HepG2 (cell line): Measurements from ENCODE around the gene PLAA. TPM values are rescaled to one million over a fixed set of nuclear protein-coding genes. Genes with fewer than 3 reads are reported as not detected.

Experiments
- ATAC-seq: fragments of 200-7000 bp; cut with Tn5 transposase; 3 replicates; pipeline ENCODE4 v1.9.1; 2020; ENCODE audit warnings: mild to moderate bottlenecking, moderate library complexity
- BruUV-seq: library from RNA; stranded (reverse); fragments of 400-500 nt; replicated peaks from 2 replicates; lab custom pipeline; 2021; lab: Mats Ljungman, UMichigan
- CTCF ChIA-PET: fragments of 300-600 bp; formaldehyde crosslinking; extraction: SDS; loops from one replicate; lab custom pipeline; 2021; ENCODE audit warnings: low total read pairs, inconsistent platforms, low intra/inter-chr PET ratio; lab: Yijun Ruan, JAX
- POLR2A ChIA-PET: fragments of 350-600 bp; sonication (Branson Sonifier 250); formaldehyde crosslinking; loops from one replicate; lab custom pipeline; 2020; ENCODE audit warnings: antibody characterized with exemption, inconsistent platforms; lab: Yijun Ruan, JAX
- DNase-seq: peaks from one replicate; pipeline ENCODE4 v3.0.0-alpha.2; 2015; ENCODE audit warnings: low spot score
- FAIRE-seq: peaks from 3 replicates; lab custom pipeline; 2011; peaks lifted over from hg19 to GRCh38; lab: Jason Lieb, UNC
- H2AFZ ChIP-seq: one replicate; pipeline ENCODE4 v1.6.1; 2011; ENCODE audit warnings: low read length, inconsistent platforms
- H3K27ac ChIP-seq: fragments of 300-600 bp; 3 replicates; pipeline ENCODE4 v1.8.0; 2011; ENCODE audit warnings: mixed run types, mild to moderate bottlenecking, mixed read lengths, low read length, inconsistent platforms; ENCODE audit not compliant: insufficient read depth; ENCODE audit errors: extremely low read length
- H3K27me3 ChIP-seq, 2 experiments: fragments of 200-600 bp in 1 of 2; 2 replicates in 1 of 2; 3 replicates in 1 of 2; pipeline versions ENCODE4 v1.6.0 to v1.8.0; 2011; ENCODE audit warnings: low read length in 2 of 2, mild to moderate bottlenecking in 2 of 2, moderate library complexity in 2 of 2, inconsistent platforms in 1 of 2; ENCODE audit not compliant: insufficient read depth in 2 of 2, control insufficient read depth in 1 of 2
- H3K36me3 ChIP-seq, 2 experiments: fragments of 200-600 bp in 1 of 2; replicated peaks in 1 of 2; 2 replicates in 1 of 2; 3 replicates in 1 of 2; pipeline versions ENCODE4 v1.5.1 to v1.8.0; 2011; ENCODE audit warnings: low read length in 2 of 2, inconsistent platforms in 1 of 2; ENCODE audit not compliant: insufficient read depth in 2 of 2, control insufficient read depth in 1 of 2
- H3K4me1 ChIP-seq: 2 replicates; pipeline ENCODE4 v1.5.1; 2012; ENCODE audit warnings: low read length, inconsistent platforms; ENCODE audit not compliant: insufficient read depth
- H3K4me2 ChIP-seq: 2 replicates; pipeline ENCODE4 v1.6.0; 2011; ENCODE audit warnings: low read depth, low read length, inconsistent platforms
- H3K4me3 ChIP-seq, 3 experiments: fragments of 200-600 bp in 1 of 3; sonication (generic), shearing (Covaris generic) in 1 of 3; replicated peaks in 1 of 3; 2 replicates each; pipeline ENCODE4 v1.5.1; 2011 to 2016; ENCODE audit warnings: low read length in 3 of 3, inconsistent platforms in 2 of 3, low read depth in 2 of 3, mild to moderate bottlenecking in 2 of 3, control low read depth in 1 of 3, mixed read lengths in 1 of 3; ENCODE audit not compliant: insufficient read depth in 1 of 3
- H3K79me2 ChIP-seq: one replicate; pipeline ENCODE4 v1.6.1; 2011; ENCODE audit warnings: low read length, inconsistent platforms; ENCODE audit not compliant: insufficient read depth
- H3K9ac ChIP-seq: 2 replicates; pipeline ENCODE4 v1.6.0; 2011; ENCODE audit warnings: mild to moderate bottlenecking, low read depth, low read length, inconsistent platforms; ENCODE audit not compliant: insufficient read depth
- H3K9me3 ChIP-seq: 2 replicates; pipeline ENCODE4 v1.5.1; 2012; ENCODE audit warnings: mild to moderate bottlenecking, low read length
- H4K20me1 ChIP-seq: 2 replicates; pipeline ENCODE4 v1.6.0; 2011; ENCODE audit warnings: inconsistent platforms, mild to moderate bottlenecking, low read length, moderate library complexity; ENCODE audit not compliant: insufficient read depth
- CTCF ChIP-seq: sonication (generic); formaldehyde crosslinking; IDR thresholded peaks from 2 replicates; pipeline ENCODE4 v1.5.0; 2020; ENCODE audit warnings: mild to moderate bottlenecking, missing genetic modification reagents, moderate library complexity
- HBP1 ChIP-seq: IDR thresholded peaks from 2 replicates; pipeline ENCODE4 v1.6.1; 2016; ENCODE audit warnings: low read depth, control low read depth
- HINFP ChIP-seq: sonication (generic); formaldehyde crosslinking; IDR thresholded peaks from 2 replicates; pipeline ENCODE4 v1.4.0; 2020; ENCODE audit warnings: low read depth, mild to moderate bottlenecking, missing genetic modification reagents
- JARID2 ChIP-seq: sonication (generic); formaldehyde crosslinking; IDR thresholded peaks from 2 replicates; pipeline ENCODE4 v1.8.1; 2023; ENCODE audit warnings: missing genetic modification reagents, inconsistent platforms; ENCODE audit not compliant: insufficient replicate concordance
- TRAFD1 ChIP-seq: sonication (generic); formaldehyde crosslinking; IDR thresholded peaks from 2 replicates; pipeline ENCODE4 v1.5.1; 2020; ENCODE audit warnings: missing genetic modification reagents, mild to moderate bottlenecking, borderline replicate concordance
- ZKSCAN1 ChIP-seq: fragments of 150-350 bp; IDR thresholded peaks from 2 replicates; pipeline ENCODE4 v1.6.1; 2014; ENCODE audit warnings: low read length
- ZNF484 ChIP-seq: sonication (generic); formaldehyde crosslinking; IDR thresholded peaks from 2 replicates; pipeline ENCODE4 v1.5.1; 2020; ENCODE audit warnings: mild to moderate bottlenecking, low read depth, missing genetic modification reagents, borderline replicate concordance
- ZNF580 ChIP-seq: IDR thresholded peaks from 2 replicates; pipeline ENCODE4 v1.6.1; 2016; ENCODE audit warnings: low read depth, borderline replicate concordance
- ZNF773 ChIP-seq: sonication (generic); formaldehyde crosslinking; IDR thresholded peaks from 2 replicates; pipeline ENCODE4 v1.4.0; 2020; ENCODE audit warnings: missing genetic modification reagents, borderline replicate concordance
- WGBS: methylation state at CpG from one replicate; pipeline ENCODE4 v1.1.6; 2017; ENCODE audit warnings: low lambda C conversion rate; 5-methylcytosine and 5-hydroxymethylcytosine counted together
- in situ Hi-C: cut with HindIII; loops from 2 replicates; pipeline ENCODE4 v1.10.0; 2017; ENCODE audit warnings: low pct_unique_long_range_greater_than_20kb; ENCODE audit not compliant: extremely low pct_ligation_motif_present
- intact Hi-C: fragments of 100-400 bp; cut with micrococcal nuclease; formaldehyde crosslinking; loops from one replicate; pipeline ENCODE4 v1.10.0; 2022; ENCODE audit not compliant: unreplicated experiment
- polyA plus RNA-seq, 8 experiments: library from polyadenylated mRNA; depleted of rRNA in 3 of 8; stranded (reverse) in 7 of 8; unstranded in 1 of 8; fragments of >200 nt; fragmentation: Illumina TruSeq in 4 of 8; extraction: Trizol in 4 of 8; gene quantifications; 2 replicates each; pipeline versions ENCODE4 v1.2.1 to v1.2.3, GENCODE V29; 2011 to 2016; ENCODE audit warnings: low read depth in 4 of 8, missing spikeins in 1 of 8, mixed read lengths in 1 of 8; ENCODE audit not compliant: insufficient read depth in 1 of 8
- total RNA-seq, 5 experiments: library from RNA; depleted of rRNA; stranded (reverse); fragments of >200 nt; fragmentation: Illumina TruSeq; extraction: Trizol; gene quantifications; 2 replicates each; pipeline ENCODE4 v1.2.3, GENCODE V29; 2016; ENCODE audit warnings: low read depth in 1 of 5

The PLAA gene
- total and polyA plus RNA-seq, 2 of the 13 experiments (the other 11 are each of a cell fraction or from before 2014, with no cell fraction given): 5.8 to 22.9 TPM

GRCh38 chr9:26975728-26976707 is 29.0 kb upstream of the PLAA start (continued):
- peak; percentile 66 for TF ChIP-seq CTCF (CRISPR knock-in tag)

- TF ChIP-seq HINFP (CRISPR knock-in tag): no peak
- no peak for TF ChIP-seq TRAFD1 (CRISPR knock-in tag)
- no peak for TF ChIP-seq ZNF773 (CRISPR knock-in tag)
- no peak for TF ChIP-seq JARID2 (CRISPR knock-in tag)
- no peak for TF ChIP-seq ZKSCAN1
- no peak for TF ChIP-seq ZNF484 (CRISPR knock-in tag)
- TF ChIP-seq HBP1: no peak
- no peak for TF ChIP-seq ZNF580 (CRISPR knock-in tag)
- ChIA-PET CTCF (interaction anchor here (0.5 to 1.1 kb wide), 2 partner anchors 64 to 231 kb away, joined by 3 read pairs; no protein-coding TSS in a partner anchor), POLR2A (no interaction called here)
- Histone ChIP-seq H2AFZ (no peak overlapping the region), H3K27me3 (no peaks in the 10 kb centered on the region), H4K20me1 (no peaks in the 10 kb centered on the region), H3K9ac (no peak overlapping the region), H3K79me2 (peaks cover 2% of the 10 kb centered on the region), H3K36me3 (no peaks in the 10 kb centered on the region), H3K9me3 (no peaks in the 10 kb centered on the region), H3K4me1 (peaks cover 9% of the 10 kb centered on the region), H3K27ac (no peak overlapping the region), H3K4me2 (no peak overlapping the region), H3K4me3 (no peak overlapping the region)
- in situ Hi-C loops (loop anchor here (5.0 kb wide), 1 partner anchor 233 kb away; no protein-coding TSS in a partner anchor), intact Hi-C loops (loop anchor here (1.0 to 2.0 kb wide), 2 partner anchors 82 to 231 kb away; partner anchors contain the start of gene CAAP1)
- FAIRE-seq: no peak
- no peak for ATAC-seq
- DNase-seq: no peak
- BruUV-seq: no TSS peak
- WGBS: 91% methylated on average over 4 of the region's 4 CpGs
Measured at GRCh38 chr9:26974927-26975326, 27.9 kb upstream of the PLAA start.
